SK-N-SH (cell line): Measurements from ENCODE around the gene PAOX. TPM values are rescaled to one million over a fixed set of nuclear protein-coding genes. Genes with fewer than 3 reads are reported as not detected.

Source experiments
- CTCF ChIA-PET: fragments of 300-600, 350-600 bp; formaldehyde crosslinking; extraction: SDS; loops from one replicate; lab custom pipeline; 2021; lab: Yijun Ruan, JAX
- POLR2A ChIA-PET: fragments of 350-600 bp; sonication (Branson Sonifier 250); formaldehyde crosslinking; extraction: SDS; loops from one replicate; lab custom pipeline; 2020; ENCODE audit warnings: antibody characterized with exemption, inconsistent platforms; lab: Yijun Ruan, JAX
- DNase-seq: peaks from one replicate; pipeline ENCODE4 v3.0.0; 2012
- H2AFZ ChIP-seq: fragments of 200-600 bp; sonication (generic); 2 replicates; pipeline ENCODE4 v1.8.1; 2016; ENCODE audit warnings: antibody characterized with exemption, mild to moderate bottlenecking, low read depth
- H3F3A ChIP-seq: fragments of 200-600 bp; sonication (generic); replicated peaks from 2 replicates; pipeline ENCODE3; 2016; ENCODE audit warnings: antibody characterized with exemption, mild to moderate bottlenecking; ENCODE audit not compliant: insufficient read depth
- H3K27ac ChIP-seq, 2 experiments: fragments of 200-500 bp in 1 of 2; fragments of 200-600 bp in 1 of 2; sonication (Bioruptor generic) in 1 of 2; sonication (generic), shearing (Covaris generic) in 1 of 2; 2 replicates each; pipeline versions ENCODE4 v1.5.1 to v1.6.1; 2014 to 2016; ENCODE audit warnings: low read depth in 2 of 2, inconsistent platforms in 1 of 2, low read length in 1 of 2, mild to moderate bottlenecking in 1 of 2, mixed read lengths in 1 of 2
- H3K27me3 ChIP-seq: fragments of 200-600 bp; sonication (generic), shearing (Covaris generic); 2 replicates; pipeline ENCODE4 v1.6.1; 2016; ENCODE audit warnings: mixed run types; ENCODE audit not compliant: insufficient read depth
- H3K36me3 ChIP-seq, 2 experiments: fragments of 200-500 bp in 1 of 2; fragments of 200-600 bp in 1 of 2; sonication (Bioruptor generic) in 1 of 2; sonication (generic) in 1 of 2; replicated peaks in 1 of 2; 2 replicates each; pipeline versions ENCODE3 to v1.5.1; 2014 to 2016; ENCODE audit warnings: low read length in 1 of 2, mild to moderate bottlenecking in 1 of 2; ENCODE audit not compliant: insufficient read depth in 2 of 2, control insufficient read depth in 1 of 2
- H3K4me1 ChIP-seq, 2 experiments: fragments of 200-500 bp in 1 of 2; fragments of 200-600 bp in 1 of 2; sonication (Bioruptor generic) in 1 of 2; sonication (generic), shearing (Covaris generic) in 1 of 2; 2 replicates each; pipeline versions ENCODE4 v1.5.1 to v1.6.1; 2014 to 2016; ENCODE audit warnings: low read depth in 1 of 2, low read length in 1 of 2, mixed run types in 1 of 2; ENCODE audit not compliant: insufficient read depth in 2 of 2, control insufficient read depth in 1 of 2
- H3K4me2 ChIP-seq: fragments of 200-600 bp; sonication (generic), shearing (Covaris generic); 2 replicates; pipeline ENCODE4 v1.6.1; 2017; ENCODE audit warnings: mixed run types
- H3K4me3 ChIP-seq, 2 experiments: fragments of 200-500 bp in 1 of 2; fragments of 200-600 bp in 1 of 2; sonication (Bioruptor generic) in 1 of 2; sonication (generic), shearing (Covaris generic) in 1 of 2; 2 replicates each; pipeline versions ENCODE4 v1.5.1 to v1.8.1; 2014 to 2016; ENCODE audit warnings: low read depth in 2 of 2, inconsistent platforms in 1 of 2, low read length in 1 of 2, mild to moderate bottlenecking in 1 of 2, mixed read lengths in 1 of 2, moderate library complexity in 1 of 2
- H3K79me2 ChIP-seq: fragments of 200-600 bp; sonication (generic); 2 replicates; pipeline ENCODE4 v1.8.1; 2017; ENCODE audit warnings: mild to moderate bottlenecking; ENCODE audit not compliant: insufficient read depth
- H3K9ac ChIP-seq: fragments of 200-600 bp; sonication (generic); 2 replicates; pipeline ENCODE4 v1.6.1; 2017; ENCODE audit warnings: mixed run types
- H3K9me2 ChIP-seq: fragments of 200-600 bp; sonication (generic); 2 replicates; pipeline ENCODE4 v1.6.1; 2017; ENCODE audit warnings: mixed run types
- H3K9me3 ChIP-seq: fragments of 200-600 bp; sonication (generic); 2 replicates; pipeline ENCODE4 v1.6.1; 2017; ENCODE audit warnings: mixed run types, mild to moderate bottlenecking, moderate library complexity
- H4K20me1 ChIP-seq: fragments of 200-600 bp; sonication (generic); 2 replicates; pipeline ENCODE4 v1.6.1; 2017; ENCODE audit warnings: mild to moderate bottlenecking, mixed run types; ENCODE audit not compliant: insufficient read depth
- CHD2 ChIP-seq: fragments of 150-350 bp; IDR thresholded peaks from 2 replicates; pipeline ENCODE4 v1.6.1; 2018; ENCODE audit warnings: low read length; ENCODE audit not compliant: partially characterized antibody
- EP300 ChIP-seq, 2 experiments: IDR thresholded peaks; 2 replicates each; pipeline versions ENCODE4 v1.4.0 to v1.6.1; 2012; ENCODE audit warnings: borderline replicate concordance in 1 of 2, low read depth in 1 of 2, low read length in 1 of 2
- EZH2phosphoT487 ChIP-seq: fragments of 200-600 bp; sonication (generic); IDR thresholded peaks from 2 replicates; pipeline ENCODE4 v1.6.1; 2017; ENCODE audit warnings: low read depth, mixed run types, mild to moderate bottlenecking, antibody characterized with exemption, moderate library complexity, borderline replicate concordance
- FOXJ3 ChIP-seq: sonication (generic); formaldehyde crosslinking; IDR thresholded peaks from 2 replicates; pipeline ENCODE4 v1.5.1; 2020; ENCODE audit warnings: mild to moderate bottlenecking, missing genetic modification reagents
- GABPA ChIP-seq: IDR thresholded peaks from 2 replicates; pipeline ENCODE4 v1.4.0; 2012; ENCODE audit warnings: low read depth, mild to moderate bottlenecking
- GATA2 ChIP-seq: sonication (generic); formaldehyde crosslinking; IDR thresholded peaks from 2 replicates; pipeline ENCODE4 v1.5.0; 2020; ENCODE audit warnings: mild to moderate bottlenecking, missing genetic modification reagents
- MEF2A ChIP-seq: IDR thresholded peaks from 2 replicates; pipeline ENCODE4 v1.4.0; 2012; ENCODE audit warnings: low read depth, borderline replicate concordance
- MXI1 ChIP-seq: IDR thresholded peaks from 2 replicates; pipeline ENCODE4 v1.6.1; 2012; ENCODE audit warnings: mild to moderate bottlenecking, low read depth, low read length, improper control_type of control experiment
- NFIC ChIP-seq: IDR thresholded peaks from 2 replicates; pipeline ENCODE4 v1.4.0; 2012; ENCODE audit warnings: borderline replicate concordance
- RAD21 ChIP-seq: IDR thresholded peaks from 2 replicates; pipeline ENCODE4 v1.6.1; 2012; ENCODE audit warnings: mild to moderate bottlenecking, low read length
- RFX5 ChIP-seq: IDR thresholded peaks from 2 replicates; pipeline ENCODE4 v1.6.1; 2012; ENCODE audit warnings: mild to moderate bottlenecking, improper control_type of control experiment, low read length
- RXRA ChIP-seq: IDR thresholded peaks from 2 replicates; pipeline ENCODE4 v1.4.0; 2012; ENCODE audit warnings: low read depth, mild to moderate bottlenecking, borderline replicate concordance
- TCF12 ChIP-seq: IDR thresholded peaks from 2 replicates; pipeline ENCODE4 v1.4.0; 2012
- YY1 ChIP-seq: IDR thresholded peaks from 2 replicates; pipeline ENCODE4 v1.4.0; 2012; ENCODE audit warnings: low read depth, mild to moderate bottlenecking
- WGBS: methylation state at CpG from one replicate; pipeline ENCODE4 v1.1.6; 2017; ENCODE audit warnings: low lambda C conversion rate; 5-methylcytosine and 5-hydroxymethylcytosine counted together
- polyA plus RNA-seq, 3 experiments: library from polyadenylated mRNA; depleted of rRNA; stranded (reverse); fragments of >200 nt; gene quantifications; 2 replicates each; pipeline ENCODE4 v1.2.3, GENCODE V29; 2012
- TF ChIP-seq, protein P1 (sequence below): IDR thresholded peaks from 2 replicates; pipeline ENCODE4; 2012
- TF ChIP-seq, protein P2 (sequence below): fragments of 150-350 bp; IDR thresholded peaks from 2 replicates; pipeline ENCODE4 v1.6.1; 2016; ENCODE audit warnings: mild to moderate bottlenecking, low read depth, low read length
- TF ChIP-seq, protein P3 (sequence below): IDR thresholded peaks from 2 replicates; pipeline ENCODE4 v1.4.0; 2012; ENCODE audit warnings: low read depth, borderline replicate concordance
- TF ChIP-seq, protein P4 (sequence below): IDR thresholded peaks from 2 replicates; pipeline ENCODE4 v1.4.0; 2012; ENCODE audit warnings: low read depth, borderline replicate concordance
- TF ChIP-seq, protein P5 (sequence below): fragments of 200-600 bp; sonication (generic); IDR thresholded peaks from 2 replicates; pipeline ENCODE4 v1.6.1; 2017; ENCODE audit warnings: antibody characterized with exemption, mild to moderate bottlenecking, moderate library complexity

The PAOX gene
- polyA plus RNA-seq, 1 of the 3 experiments (the other 2 are of a cell fraction), result 6.2 TPM

DNA sequence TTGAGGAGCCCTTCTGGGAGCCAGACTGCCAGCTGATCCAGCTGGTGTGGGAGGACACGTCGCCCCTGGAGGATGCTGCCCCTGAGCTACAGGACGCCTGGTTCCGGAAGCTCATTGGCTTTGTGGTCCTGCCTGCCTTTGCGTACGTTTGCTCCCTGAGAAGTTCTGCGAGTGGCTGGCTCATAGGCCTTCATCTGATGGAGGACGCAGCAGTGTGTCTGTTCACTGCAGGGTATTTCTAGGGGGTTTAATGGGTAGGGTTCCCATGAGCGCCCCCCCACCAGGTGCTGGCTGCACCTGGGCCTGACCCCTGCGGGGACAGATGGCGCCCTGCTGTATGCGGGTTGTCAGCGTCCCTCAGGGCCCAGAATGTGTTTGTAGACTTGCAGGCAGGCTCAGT lies 5.0 kb downstream of the PAOX start:
- no peaks in the 10 kb centered on the region for H3K9me2 ChIP-seq
- POLR2A ChIA-PET, result no interaction called here
- H3K4me3 ChIP-seq, result no peak overlapping the region
- no peaks in the 10 kb centered on the region for H4K20me1 ChIP-seq
- H3K27me3 ChIP-seq, result no peaks in the 10 kb centered on the region
- WGBS, result 96% methylated on average over 7 of the region's 13 CpGs
- H2AFZ ChIP-seq, result no peak overlapping the region
- no peak overlapping the region for H3K4me2 ChIP-seq
- H3K79me2 ChIP-seq, result no peaks in the 10 kb centered on the region
- no peaks in the 10 kb centered on the region for H3F3A ChIP-seq
- H3K9ac ChIP-seq, result no peak overlapping the region
- no peak for DNase-seq
- peaks cover 0 to 9% of the 10 kb centered on the region in 2 experiments; a peak in 1 of 4 replicates for H3K4me1 ChIP-seq
- peaks cover 0 to 3% of the 10 kb centered on the region in 2 experiments for H3K36me3 ChIP-seq
- no peak overlapping the region for H3K27ac ChIP-seq
- TF ChIP-seq MXI1, result no peak
- TF ChIP-seq TCF12, result no peak
- TF ChIP-seq GABPA, result no peak
- TF ChIP-seq EP300 (IDR thresholded peaks at IDR 0.05; ENCODE audit: borderline replicate concordance in 1 of 2, low read depth in 1 of 2, low read length in 1 of 2), result no peak
- no peak for TF ChIP-seq MEF2A
- TF ChIP-seq RXRA, result no peak
- no peak for TF ChIP-seq CHD2
- no peak for TF ChIP-seq RFX5
- TF ChIP-seq, protein P1, sequence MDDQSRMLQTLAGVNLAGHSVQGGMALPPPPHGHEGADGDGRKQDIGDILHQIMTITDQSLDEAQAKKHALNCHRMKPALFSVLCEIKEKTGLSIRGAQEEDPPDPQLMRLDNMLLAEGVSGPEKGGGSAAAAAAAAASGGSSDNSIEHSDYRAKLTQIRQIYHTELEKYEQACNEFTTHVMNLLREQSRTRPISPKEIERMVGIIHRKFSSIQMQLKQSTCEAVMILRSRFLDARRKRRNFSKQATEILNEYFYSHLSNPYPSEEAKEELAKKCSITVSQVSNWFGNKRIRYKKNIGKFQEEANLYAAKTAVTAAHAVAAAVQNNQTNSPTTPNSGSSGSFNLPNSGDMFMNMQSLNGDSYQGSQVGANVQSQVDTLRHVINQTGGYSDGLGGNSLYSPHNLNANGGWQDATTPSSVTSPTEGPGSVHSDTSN, result no peak
- TF ChIP-seq, protein P2, sequence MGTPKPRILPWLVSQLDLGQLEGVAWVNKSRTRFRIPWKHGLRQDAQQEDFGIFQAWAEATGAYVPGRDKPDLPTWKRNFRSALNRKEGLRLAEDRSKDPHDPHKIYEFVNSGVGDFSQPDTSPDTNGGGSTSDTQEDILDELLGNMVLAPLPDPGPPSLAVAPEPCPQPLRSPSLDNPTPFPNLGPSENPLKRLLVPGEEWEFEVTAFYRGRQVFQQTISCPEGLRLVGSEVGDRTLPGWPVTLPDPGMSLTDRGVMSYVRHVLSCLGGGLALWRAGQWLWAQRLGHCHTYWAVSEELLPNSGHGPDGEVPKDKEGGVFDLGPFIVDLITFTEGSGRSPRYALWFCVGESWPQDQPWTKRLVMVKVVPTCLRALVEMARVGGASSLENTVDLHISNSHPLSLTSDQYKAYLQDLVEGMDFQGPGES, result no peak
- no peak for TF ChIP-seq YY1
- TF ChIP-seq, protein P3, sequence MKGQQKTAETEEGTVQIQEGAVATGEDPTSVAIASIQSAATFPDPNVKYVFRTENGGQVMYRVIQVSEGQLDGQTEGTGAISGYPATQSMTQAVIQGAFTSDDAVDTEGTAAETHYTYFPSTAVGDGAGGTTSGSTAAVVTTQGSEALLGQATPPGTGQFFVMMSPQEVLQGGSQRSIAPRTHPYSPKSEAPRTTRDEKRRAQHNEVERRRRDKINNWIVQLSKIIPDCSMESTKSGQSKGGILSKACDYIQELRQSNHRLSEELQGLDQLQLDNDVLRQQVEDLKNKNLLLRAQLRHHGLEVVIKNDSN, result no peak
- no peaks in the 10 kb centered on the region for H3K9me3 ChIP-seq
- CTCF ChIA-PET, result interaction anchor here (1.3 kb wide), 1 partner anchor 54 kb away, joined by 4 read pairs; no protein-coding TSS in a partner anchor

DNA sequence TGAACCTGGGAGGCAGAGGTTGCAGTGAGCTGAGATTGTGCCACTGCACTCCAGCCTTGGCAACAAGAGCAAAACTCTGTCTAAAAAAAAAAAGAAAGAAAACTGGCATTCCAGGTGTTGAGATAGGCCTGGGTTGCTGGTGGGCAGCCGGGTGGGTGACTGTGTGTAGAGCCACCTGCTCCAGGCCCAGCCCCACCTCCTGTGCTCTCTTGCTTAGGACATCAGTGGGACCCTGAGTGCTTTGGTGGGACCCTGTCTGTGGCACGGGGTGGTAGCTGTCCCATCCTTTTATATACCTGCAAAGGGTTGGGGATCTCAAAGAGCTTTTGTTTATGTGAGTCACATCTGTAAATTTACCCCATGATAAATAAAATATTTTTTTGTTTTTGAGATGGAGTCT lies 6.2 kb downstream of the PAOX start:
- Histone ChIP-seq H3K4me2 (no peak overlapping the region), H3K27ac (no peak overlapping the region), H3K79me2 (no peaks in the 10 kb centered on the region), H3F3A (no peaks in the 10 kb centered on the region), H2AFZ (no peak overlapping the region), H3K36me3 (peaks cover 0 to 3% of the 10 kb centered on the region in 2 experiments), H3K27me3 (no peaks in the 10 kb centered on the region), H3K9ac (no peak overlapping the region), H4K20me1 (no peaks in the 10 kb centered on the region), H3K4me1 (peaks cover 0 to 1% of the 10 kb centered on the region in 2 experiments; a peak in 1 of 4 replicates), H3K4me3 (no peak overlapping the region), H3K9me3 (no peaks in the 10 kb centered on the region), H3K9me2 (no peaks in the 10 kb centered on the region)
- CTCF ChIA-PET, result no interaction called here
- WGBS, result 100% methylated on average over 2 of the region's 2 CpGs
- DNase-seq, result no peak
- POLR2A ChIA-PET, result no interaction called here
- TF ChIP-seq NFIC (no peak), RXRA (no peak), GATA2 (CRISPR knock-in tag) (no peak), EZH2phosphoT487 (no peak), RAD21 (no peak), EP300 (IDR thresholded peaks at IDR 0.05; ENCODE audit: borderline replicate concordance in 1 of 2, low read depth in 1 of 2, low read length in 1 of 2) (no peak), FOXJ3 (CRISPR knock-in tag) (no peak)
- TF ChIP-seq, protein P3, result no peak
- TF ChIP-seq, protein P4, sequence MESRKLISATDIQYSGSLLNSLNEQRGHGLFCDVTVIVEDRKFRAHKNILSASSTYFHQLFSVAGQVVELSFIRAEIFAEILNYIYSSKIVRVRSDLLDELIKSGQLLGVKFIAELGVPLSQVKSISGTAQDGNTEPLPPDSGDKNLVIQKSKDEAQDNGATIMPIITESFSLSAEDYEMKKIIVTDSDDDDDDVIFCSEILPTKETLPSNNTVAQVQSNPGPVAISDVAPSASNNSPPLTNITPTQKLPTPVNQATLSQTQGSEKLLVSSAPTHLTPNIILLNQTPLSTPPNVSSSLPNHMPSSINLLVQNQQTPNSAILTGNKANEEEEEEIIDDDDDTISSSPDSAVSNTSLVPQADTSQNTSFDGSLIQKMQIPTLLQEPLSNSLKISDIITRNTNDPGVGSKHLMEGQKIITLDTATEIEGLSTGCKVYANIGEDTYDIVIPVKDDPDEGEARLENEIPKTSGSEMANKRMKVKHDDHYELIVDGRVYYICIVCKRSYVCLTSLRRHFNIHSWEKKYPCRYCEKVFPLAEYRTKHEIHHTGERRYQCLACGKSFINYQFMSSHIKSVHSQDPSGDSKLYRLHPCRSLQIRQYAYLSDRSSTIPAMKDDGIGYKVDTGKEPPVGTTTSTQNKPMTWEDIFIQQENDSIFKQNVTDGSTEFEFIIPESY, result no peak
- TF ChIP-seq, protein P1, result no peak
- TF ChIP-seq, protein P5, sequence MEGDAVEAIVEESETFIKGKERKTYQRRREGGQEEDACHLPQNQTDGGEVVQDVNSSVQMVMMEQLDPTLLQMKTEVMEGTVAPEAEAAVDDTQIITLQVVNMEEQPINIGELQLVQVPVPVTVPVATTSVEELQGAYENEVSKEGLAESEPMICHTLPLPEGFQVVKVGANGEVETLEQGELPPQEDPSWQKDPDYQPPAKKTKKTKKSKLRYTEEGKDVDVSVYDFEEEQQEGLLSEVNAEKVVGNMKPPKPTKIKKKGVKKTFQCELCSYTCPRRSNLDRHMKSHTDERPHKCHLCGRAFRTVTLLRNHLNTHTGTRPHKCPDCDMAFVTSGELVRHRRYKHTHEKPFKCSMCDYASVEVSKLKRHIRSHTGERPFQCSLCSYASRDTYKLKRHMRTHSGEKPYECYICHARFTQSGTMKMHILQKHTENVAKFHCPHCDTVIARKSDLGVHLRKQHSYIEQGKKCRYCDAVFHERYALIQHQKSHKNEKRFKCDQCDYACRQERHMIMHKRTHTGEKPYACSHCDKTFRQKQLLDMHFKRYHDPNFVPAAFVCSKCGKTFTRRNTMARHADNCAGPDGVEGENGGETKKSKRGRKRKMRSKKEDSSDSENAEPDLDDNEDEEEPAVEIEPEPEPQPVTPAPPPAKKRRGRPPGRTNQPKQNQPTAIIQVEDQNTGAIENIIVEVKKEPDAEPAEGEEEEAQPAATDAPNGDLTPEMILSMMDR, result no peak
